Measurements from ENCODE around the gene CCND1.
"Not testable (repeated sequence)": the region's sequence is repeated elsewhere in the genome, so short reads cannot be mapped to it uniquely, and the experiment has no call there.

CCND1 gene

DNA sequence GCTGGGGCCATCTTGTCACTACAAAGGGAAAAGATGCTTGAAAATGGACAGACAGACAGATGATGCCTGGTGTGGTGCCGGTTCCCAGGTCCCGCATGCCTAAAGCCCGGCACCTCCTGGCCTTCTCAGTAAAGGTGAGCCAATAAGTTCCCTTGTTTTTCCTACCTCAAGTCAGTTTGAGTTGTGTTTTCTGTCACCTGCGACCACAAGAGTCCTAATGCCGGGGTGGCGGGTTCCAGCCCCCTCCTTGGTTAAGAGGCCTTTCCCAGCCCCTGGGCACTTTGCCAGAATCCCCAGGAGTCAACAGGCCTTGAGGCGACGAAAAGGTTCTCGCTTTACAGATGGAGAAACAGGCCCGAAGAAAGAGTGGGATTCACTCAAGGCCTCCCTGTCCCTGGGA lies 53.8 kb downstream of the CCND1 start:
- no peak for DNase-seq

DNA sequence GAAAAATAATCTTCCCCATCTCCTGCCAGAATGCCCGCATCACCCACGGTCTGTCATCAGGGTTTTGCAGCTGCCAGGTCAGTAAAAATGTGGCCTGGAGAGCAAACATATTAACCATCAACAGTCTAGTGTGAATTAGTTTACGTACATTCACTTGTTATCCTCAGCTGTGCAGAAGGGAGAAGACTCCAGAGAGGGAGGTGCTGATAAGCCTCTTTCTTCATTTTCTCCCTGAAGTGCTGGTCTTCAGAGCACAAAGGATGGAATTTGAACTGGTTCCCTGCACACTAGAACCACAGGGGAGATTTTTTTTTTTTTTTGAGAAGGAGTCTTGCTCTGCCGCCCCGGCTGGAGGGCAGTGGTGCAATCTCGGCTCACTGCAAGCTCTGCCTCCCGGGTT lies 54.6 kb downstream of the CCND1 start:
- no peak for DNase-seq

DNA sequence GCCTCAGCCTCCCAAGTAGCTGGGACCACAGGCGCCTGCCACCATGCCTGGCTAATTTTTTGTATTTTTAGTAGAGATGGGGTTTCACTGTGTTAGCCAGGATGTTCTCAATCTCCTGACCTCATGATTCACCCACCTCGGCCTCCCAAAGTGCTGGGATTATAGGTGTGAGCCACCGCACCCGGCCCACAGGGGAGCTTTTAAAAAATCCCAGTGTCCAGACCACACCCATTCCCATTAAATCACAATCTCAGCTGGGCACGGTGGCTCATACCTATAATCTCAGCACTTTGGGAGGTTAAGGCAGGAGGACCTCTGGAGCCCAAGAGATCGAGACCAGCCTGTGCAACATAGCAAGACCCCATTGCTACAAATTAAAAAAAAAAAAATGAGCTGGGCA lies 55.0 kb downstream of the CCND1 start:
- DNase-seq: not testable (repeated sequence)

DNA sequence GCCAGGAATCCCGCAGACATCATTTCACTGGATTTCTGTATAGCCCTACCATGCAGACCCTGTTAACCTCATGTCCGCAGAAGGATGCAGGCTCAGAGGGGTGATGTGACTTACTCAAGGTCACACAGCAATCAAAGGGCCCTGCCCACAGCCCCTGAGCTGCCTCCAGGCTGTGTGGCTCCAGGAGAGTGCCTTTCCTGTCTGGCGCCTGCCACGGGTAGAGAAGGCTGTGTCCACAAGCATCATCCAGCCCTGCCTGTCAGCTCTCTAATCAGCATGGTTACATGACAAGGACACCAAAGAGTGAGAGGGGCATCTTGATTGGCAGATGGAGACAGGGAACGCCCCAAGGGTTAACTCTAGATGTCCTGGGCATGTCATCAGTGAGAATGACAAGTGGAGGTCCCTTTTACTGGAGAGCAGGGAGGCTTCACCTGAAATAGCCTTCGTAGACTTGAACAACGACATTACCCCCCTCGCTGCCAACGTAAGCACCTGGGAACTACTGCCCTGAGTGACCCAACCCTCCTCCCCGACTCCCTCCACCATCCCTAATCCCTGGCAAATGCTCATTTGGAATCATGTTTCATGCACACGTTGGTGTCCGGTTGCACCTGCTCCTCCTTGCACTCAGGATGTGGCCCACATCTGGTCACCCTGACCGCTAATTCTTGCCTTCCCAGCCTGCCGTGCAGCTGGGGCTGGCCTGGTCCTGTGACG lies 56.0 kb downstream of the CCND1 start:
- no peak for DNase-seq

DNA sequence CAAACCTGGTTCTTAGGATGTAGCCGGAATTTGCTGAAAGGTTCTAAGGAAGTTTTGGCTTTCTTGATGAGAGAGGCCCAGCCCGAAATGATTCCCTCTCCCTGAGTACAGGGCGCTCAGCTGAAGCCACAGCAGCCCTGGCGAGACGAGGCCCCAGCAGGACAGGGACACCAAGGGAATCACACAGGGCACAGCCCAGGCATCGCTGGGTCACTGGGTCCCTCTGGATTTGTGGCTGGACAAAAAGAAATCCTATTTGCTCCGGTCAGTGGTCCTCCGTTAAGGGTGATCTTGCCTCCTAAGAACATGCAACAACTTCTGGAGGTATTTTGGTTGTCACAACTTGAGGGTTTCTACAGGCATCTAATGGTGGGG lies 56.5 kb downstream of the CCND1 start:
- no peak for DNase-seq

DNA sequence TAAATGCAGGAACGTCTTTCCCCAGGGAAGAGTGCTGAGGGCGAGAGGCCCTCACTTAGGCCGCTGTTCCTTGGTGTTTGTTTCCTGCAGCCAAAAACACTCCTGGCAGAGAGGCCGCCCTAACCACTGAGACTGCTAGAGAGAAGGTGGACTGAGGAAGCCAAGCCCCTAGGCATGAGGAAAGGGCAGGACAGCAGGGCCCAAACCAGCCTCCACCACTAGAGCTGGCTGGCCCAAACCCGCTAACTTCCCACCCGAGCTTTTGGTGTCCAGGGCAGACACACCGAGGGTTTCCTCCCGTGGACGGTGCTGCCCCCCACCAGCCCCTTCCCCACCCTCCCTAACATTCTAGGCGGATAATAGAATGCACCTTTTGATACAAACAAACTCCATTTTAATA lies 56.9 kb downstream of the CCND1 start:
- DNase-seq: no peak

DNA sequence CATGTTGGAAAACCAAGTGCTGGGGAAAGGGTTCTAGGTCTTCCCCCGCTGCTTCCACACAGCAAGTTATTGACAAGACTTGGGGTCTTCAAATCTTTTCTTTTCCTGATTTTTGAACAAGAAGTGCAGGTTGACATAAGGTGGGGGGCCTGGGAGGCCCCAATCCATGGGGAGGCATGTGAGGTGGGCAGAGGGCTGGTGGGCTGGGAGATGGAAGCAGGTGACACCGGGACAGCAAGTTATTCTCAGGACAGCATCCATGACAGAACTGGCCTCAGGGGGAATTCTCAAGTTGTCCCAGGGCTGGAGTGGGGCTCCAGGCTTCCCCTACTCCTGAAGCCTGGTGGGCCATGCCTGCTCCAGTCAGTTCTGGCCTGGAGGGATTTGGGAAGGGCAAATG lies 57.4 kb downstream of the CCND1 start:
- DNase-seq: no peak

DNA sequence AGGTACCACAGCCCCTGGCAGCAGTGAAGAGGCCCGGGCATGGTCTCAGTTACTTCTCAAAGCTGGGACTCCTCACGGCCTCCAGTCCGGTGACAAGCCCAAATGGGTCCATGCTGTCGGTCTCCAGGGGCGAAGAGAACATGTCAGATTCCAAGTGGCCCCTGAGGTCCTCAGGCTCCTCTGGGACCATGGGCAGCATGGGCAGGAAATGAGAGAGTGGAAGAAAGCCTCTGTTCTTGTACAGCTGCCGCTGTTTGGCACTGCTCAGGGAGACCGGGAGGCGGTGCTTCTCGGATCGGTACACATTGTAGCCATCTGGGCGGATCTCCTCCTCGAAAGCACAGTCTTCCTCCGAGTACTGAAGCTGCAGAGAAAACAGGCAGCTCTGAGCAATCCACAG lies 58.3 kb downstream of the CCND1 start:
- DNase-seq: no peak

DNA sequence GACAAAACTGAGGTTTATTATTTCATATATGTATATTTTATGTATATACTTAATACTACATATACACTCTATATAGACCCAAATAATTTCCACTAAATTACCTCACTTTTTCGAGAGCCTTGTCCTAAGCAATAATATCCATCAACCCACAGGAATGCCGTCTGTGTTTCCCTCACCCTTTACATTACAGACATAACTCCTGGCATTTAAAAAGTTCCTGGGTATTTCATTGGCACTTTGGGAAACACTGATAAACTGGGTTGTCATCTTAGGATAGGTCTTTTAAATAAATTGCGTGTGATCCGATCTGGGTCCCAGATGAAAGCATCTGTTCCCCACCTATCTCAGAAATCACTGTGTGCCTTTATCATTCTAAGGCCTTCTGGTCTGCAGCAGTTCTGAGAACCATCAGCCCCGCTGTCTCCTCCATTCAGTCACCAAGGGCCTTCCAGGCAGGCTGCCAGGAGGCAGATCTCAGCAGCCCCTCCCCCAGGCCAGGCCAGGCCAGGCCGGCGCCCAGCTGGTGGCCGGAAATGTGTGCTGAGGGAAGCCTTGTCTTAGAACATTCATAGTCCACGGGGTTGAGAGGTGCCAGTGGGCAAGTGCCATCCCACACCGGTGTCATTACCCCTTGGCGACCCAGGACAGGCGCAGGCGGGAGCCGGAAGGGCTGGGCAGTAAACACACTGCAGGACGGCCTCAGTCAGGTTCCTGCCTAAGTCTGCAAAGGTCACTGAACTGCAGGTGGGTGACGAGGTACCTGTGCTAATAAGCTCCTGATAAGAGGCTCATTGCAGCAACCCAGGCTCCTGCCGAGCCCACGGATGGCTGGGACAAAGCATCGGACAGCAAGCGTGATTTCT lies 59.6 kb downstream of the CCND1 start:
- peak; percentile 87 for DNase-seq

DNA sequence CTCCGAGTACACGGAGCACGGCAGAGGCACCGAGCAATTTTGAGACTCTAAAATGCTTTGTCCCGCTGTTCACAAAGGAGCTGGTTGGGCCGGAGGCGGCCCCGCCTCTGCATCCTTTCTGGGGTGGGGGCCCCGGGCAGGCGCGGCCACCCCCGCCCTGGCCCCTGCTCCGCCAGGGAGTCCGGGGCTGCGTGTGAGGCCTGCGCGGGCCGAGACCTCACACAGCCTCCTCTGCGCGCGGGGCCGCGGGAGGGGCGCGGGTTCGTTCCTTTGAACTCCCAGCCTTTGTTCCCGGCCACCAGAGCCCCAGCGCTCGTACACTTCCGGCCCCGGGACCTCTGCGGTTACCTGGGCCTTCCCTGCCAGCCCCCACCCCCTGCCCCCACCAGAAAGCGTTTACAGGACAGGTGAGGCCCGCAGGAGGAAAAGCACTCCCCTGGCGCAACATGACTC lies 61.3 kb downstream of the CCND1 start:
- DNase-seq: no peak

DNA sequence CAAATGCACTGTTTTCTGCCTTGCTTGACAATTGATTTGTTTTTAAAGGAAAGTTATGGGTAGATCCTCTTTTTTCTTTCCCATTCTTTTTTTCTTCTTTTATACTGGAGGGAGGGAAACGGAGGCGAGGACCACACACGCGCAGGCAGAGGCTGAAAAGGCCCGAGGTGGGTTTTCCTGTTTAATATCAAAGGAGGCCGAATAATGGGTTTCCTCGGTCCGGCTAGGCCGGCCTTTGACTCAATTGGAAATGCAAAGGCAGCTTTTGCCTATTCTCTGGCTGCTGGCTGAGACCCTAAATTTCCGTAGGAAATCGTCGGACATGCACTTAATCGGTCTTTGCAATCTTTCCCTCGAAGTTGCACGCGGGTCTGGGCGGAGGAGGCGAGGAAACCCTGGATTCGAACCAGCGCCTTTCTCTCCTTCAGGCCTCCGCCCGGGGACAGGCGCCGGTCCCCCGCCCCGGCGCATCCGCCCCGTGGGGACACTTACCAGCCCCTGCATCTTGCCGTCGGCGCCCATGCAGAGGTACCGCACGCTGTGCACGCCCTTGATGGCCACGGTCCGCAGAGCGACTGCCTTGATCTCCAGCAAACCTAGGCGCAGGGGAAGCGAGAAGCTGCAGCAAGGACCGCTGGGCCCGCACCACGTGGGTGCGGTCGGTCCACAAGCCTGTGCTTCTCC lies 62.0 kb downstream of the CCND1 start:
- DNase-seq: no peak

DNA sequence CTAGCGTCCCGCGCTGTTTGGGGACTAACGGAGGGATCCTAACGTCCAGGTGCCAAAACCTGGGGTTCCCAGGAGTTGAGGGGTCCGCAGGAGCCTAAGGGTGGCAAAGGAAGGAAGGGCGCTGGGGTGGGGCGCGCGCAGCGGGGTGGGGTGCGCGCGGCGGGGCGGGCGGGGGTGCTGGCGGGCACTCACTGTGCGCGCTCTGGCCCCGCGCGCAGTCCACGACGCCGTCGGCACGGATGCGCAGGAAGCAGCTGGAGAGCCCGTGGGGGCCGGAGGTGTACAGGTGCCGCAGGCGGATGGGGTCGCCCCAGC lies 62.5 kb downstream of the CCND1 start:
- DNase-seq: no peak

All from right hindlimb (tissue), 1 donor.